Measurements from ENCODE around the gene CYP27C1.
A peak's percentile ranks its signal among the peaks of the same experiment; 100 is the strongest.

The CYP27C1 gene

GRCh38 chr2:127193164-127193966 lies 26.7 kb downstream of the CYP27C1 start:
- no peak for DNase-seq (ENCODE audit: low spot score)

DNA sequence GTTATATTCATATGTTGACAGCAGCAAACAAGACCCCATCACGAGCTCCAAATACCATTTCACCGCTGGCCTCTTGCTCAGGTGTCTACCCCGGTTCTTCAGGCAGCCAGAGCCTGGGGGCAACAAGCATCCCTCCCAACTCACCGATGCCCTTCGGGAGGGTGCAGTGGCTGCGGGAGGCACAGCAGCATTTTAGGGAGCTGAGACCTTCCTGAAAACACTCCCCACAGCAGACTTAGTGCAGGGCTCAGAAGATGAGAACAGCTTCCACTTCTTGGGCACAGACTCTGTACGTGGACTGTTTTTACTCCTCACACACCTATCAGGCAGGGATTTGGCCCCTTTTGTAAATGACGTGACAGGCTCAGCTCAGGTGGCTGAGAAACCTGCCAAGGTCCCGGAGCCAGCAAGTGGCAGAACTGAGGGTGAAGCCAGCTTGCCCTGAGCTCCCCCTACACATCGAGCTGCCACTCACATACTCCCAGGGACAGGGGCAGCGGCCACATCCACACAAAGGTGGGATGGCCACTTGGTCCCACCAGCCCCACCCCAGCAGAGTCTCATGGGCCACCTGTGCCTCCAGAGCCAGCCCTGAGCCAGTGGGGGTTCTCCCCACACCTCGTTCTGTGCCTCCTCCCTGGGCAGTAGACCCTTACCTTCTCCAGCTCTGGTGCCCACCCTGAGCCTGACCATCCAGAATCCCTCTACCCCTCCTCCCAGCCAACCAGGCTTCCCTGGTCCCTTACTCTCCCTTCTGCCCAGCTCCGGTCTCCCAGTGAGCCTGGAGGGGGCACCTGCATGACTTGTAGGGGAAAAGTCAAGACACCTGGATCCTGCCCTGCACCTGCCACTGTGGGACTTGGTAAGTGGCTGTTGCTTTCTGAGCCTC lies 28.5 kb downstream of the CYP27C1 start:
- no peak for DNase-seq (ENCODE audit: low spot score)

DNA sequence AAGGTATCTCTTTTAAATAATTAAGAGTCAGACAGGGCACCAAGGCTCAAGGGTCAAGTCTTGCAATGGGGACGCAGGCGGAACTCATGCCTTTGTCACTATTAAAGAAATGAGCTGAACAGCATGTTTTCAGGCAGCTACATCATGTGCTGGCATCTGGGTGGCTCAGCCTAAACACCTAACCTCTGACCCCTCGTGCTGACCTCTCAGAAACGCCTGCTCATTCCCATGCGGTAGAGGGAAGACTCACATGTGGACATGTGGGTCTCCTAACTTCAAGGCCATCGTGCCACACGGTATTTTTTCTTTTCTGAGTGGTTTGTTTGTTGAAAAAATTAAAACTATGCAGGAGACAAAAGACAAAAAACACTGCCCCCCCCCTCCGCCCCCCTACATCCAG lies 31.3 kb downstream of the CYP27C1 start:
- DNase-seq (ENCODE audit: low spot score), result no peak

DNA sequence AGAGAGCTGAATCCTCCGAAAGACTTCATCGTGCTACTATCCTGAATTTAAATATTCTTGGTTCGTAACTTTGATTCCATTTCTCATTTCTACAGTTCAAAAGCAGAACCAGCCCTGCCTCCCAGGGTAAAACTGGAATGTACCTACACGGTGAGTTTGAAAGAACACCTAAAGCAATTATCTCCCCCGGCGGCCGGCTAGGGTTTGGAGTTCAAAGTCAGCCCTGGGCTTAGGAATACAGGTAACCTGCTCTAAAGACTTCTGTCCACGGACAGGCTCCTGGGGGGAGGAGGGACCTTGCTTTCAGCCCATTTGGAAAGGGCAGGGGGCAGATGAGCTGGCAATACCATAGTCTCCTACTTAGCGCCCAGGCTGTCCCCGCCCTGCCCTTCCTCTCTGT lies 32.3 kb downstream of the CYP27C1 start:
- DNase-seq (ENCODE audit: low spot score), result no peak

GRCh38 chr2:127187081-127187775 lies 32.9 kb downstream of the CYP27C1 start:
- no peak for DNase-seq (ENCODE audit: low spot score)

GRCh38 chr2:127185705-127186104 lies 34.4 kb downstream of the CYP27C1 start:
- DNase-seq (ENCODE audit: low spot score), result no peak

GRCh38 chr2:127185093-127185492 lies 35.0 kb downstream of the CYP27C1 start:
- DNase-seq (ENCODE audit: low spot score), result no peak

DNA sequence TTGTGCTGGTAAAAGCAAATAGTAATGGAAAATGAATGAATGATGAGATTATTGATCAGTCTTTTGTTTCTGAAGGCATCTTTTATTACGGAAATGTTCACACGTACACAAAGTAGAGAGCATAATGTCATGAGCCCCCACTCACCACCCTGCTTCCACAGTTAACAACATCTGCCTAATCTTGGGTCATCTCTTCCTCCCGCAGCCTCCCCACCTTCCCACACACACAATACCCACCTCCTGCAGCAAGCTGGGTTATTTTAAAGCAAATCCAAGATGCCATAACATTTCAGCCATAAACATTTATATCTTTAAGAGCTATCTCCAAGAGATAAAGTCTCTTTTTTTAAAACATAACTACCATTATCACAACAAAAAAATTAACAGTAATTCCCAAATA lies 36.3 kb downstream of the CYP27C1 start:
- DNase-seq (ENCODE audit: low spot score), result no peak

GRCh38 chr2:127182626-127183458 lies 37.3 kb downstream of the CYP27C1 start:
- DNase-seq (ENCODE audit: low spot score), result no peak

GRCh38 chr2:127181851-127182250 lies 38.2 kb downstream of the CYP27C1 start:
- no peak for DNase-seq (ENCODE audit: low spot score)

DNA sequence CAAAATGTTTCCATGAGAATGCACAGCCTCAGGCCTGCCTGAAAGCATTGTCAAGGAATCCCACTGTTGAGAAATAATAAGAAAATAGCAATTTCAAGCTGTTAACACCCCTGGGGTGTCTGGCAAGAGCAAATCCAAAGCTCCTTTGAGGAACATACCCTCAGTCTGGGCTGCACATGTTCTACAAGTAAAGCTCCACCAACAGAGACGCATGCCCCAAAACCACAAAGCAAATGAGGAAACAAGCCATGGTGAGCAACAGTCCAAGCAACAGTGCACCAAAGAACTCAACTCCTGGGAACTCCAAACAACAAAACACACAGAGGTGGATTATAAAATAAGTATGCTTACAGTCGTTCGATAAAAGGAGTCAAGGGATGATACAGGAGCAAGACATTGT lies 40.3 kb downstream of the CYP27C1 start:
- DNase-seq (ENCODE audit: low spot score), result no peak

DNA sequence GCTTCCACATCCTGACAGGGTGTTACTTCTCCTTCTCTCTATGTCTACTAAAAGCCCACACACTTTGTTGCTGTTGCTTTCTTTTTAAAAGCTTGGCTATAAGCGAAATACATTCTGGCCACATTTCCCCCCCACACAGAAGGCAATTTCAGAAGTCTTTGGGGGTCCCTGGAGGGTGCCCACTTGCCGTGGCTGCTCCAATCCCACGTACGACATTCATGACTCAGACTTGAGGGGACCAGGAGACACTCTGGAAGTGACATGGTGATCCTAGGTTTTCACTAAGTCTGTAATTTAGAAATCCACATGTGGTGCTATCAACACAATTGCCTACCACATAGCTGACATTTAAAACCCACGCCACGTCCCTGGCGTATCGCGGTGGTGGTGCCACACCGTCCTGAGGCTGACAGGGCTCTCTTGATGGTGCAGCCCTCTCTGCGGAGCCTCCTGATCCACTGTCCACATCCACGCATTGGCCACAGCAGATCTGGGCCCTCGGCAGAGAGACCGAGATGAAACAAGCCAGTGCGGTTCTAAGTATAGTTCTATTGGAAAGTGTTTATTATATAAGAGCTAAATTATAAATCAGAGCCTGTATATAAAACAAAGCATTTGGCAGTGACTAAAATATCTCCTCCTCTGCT lies 42.4 kb downstream of the CYP27C1 start:
- DNase-seq (ENCODE audit: low spot score), result no peak

- DNase-seq (ENCODE audit: low spot score), result no peak
These were observed 43.5 kb downstream of the CYP27C1 start for GRCh38 chr2:127176371-127177311.

- no peak for DNase-seq (ENCODE audit: low spot score)
These were observed 44.2 kb downstream of the CYP27C1 start for GRCh38 chr2:127175751-127176354.

DNA sequence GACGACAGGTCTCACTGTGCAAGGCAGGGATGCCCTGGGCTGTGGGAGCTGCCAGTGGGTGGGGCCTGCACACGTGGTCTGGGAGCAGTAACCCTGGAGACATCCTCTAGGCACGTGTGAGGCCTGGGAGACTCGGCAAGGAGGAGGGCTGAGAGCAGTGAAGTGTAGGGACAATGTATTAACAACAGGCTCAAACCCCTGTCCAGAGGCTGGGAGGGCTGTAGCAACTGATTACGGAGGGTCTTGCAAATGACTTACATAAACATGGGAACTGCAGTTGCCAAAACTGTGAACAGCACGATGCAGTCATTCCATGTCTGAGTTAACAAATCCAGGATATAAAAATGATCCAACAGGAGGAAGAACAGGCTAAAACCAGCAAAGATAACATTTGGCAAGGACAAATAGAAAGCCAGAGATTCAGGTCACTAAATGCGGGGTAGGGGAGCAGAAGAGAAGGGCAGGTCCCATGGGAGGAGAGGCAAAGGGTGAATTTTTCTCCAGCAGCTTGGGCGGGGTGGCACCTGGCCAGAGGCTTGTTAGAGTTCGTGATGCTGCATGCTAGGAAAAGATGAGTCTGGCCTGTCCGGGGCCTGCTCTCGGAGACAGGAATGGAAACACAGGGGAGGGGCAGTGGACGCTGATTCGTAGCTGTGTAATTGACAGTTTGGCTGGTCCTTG lies 44.9 kb downstream of the CYP27C1 start:
- DNase-seq (ENCODE audit: low spot score), result no peak

DNA sequence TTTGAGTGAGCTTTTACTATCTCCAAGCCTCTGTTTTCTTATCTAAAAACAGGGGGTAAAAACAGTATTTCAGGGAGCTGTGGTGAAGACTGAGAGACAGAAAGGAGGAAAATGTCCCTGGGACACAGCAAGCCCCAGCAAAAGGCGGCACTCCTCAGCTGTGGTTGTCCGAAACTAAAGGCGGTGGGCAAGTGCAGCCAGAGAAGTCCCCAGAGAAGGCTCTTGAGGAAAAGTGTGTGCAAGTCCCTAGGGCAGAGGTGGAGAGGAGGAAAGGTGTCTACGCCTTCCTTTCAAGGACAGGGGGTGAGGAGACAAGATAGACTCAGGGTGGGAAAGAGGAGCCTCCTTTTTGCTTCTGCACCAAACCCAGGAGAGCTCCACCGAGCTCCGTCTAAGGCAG lies 45.5 kb downstream of the CYP27C1 start:
- no peak for DNase-seq (ENCODE audit: low spot score)

GRCh38 chr2:127174136-127174535 lies 46.0 kb downstream of the CYP27C1 start:
- peak; percentile 56 for DNase-seq (ENCODE audit: low spot score)

- no peak for DNase-seq (ENCODE audit: low spot score)
These were observed 47.0 kb downstream of the CYP27C1 start for GRCh38 chr2:127173057-127173456.

- DNase-seq (ENCODE audit: low spot score), result no peak
These were observed 47.8 kb downstream of the CYP27C1 start for GRCh38 chr2:127172306-127172705.
